H1 (cell line): ENCODE data around the gene PGM1. TPM values are rescaled to one million over a fixed set of nuclear protein-coding genes. Genes with fewer than 3 reads are reported as not detected.

Experiments
- CTCF ChIA-PET: fragments of 300-600 bp; sonication (Branson Sonifier 250); formaldehyde crosslinking; loops from one replicate; lab custom pipeline; 2021; ENCODE audit not compliant: partially characterized antibody; lab: Charles Lee
- POLR2A ChIA-PET: fragments of 300-600 bp; sonication (Branson Sonifier 250); formaldehyde crosslinking; loops from one replicate; lab custom pipeline; 2021; ENCODE audit warnings: inconsistent platforms; ENCODE audit not compliant: partially characterized antibody; lab: Charles Lee
- DNase-seq, 2 experiments: peaks; one replicate each; pipeline versions ENCODE4 v3.0.0 to v3.0.0-alpha.2; 2010 to 2022; ENCODE audit warnings: low spot score in 2 of 2, low read depth in 1 of 2, mixed read lengths in 1 of 2
- FAIRE-seq: peaks from 2 replicates; lab custom pipeline; 2011; peaks lifted over from hg19 to GRCh38; lab: Jason Lieb, UNC
- H2AFZ ChIP-seq: 2 replicates; pipeline ENCODE4 v1.8.1; 2012; ENCODE audit warnings: low read length, inconsistent platforms
- H2AK5ac ChIP-seq: 2 replicates; pipeline ENCODE4 v1.6.1; 2013; ENCODE audit warnings: low read depth, low read length
- H2BK120ac ChIP-seq: replicated peaks from 2 replicates; pipeline ENCODE3; 2013; ENCODE audit warnings: low read depth, low read length, inconsistent platforms
- H2BK12ac ChIP-seq: 2 replicates; pipeline ENCODE4 v1.6.1; 2013; ENCODE audit warnings: low read depth, low read length
- H2BK15ac ChIP-seq: 2 replicates; pipeline ENCODE4 v1.6.1; 2013; ENCODE audit warnings: low read length
- H2BK20ac ChIP-seq: 2 replicates; pipeline ENCODE4 v1.6.1; 2013; ENCODE audit warnings: low read length
- H2BK5ac ChIP-seq: 2 replicates; pipeline ENCODE4 v1.6.1; 2013; ENCODE audit warnings: low read depth, low read length
- H3K14ac ChIP-seq: 2 replicates; pipeline ENCODE4 v1.6.1; 2013; ENCODE audit warnings: inconsistent platforms; ENCODE audit not compliant: insufficient read length
- H3K18ac ChIP-seq: 2 replicates; pipeline ENCODE4 v1.6.1; 2013; ENCODE audit warnings: low read length; ENCODE audit errors: extremely low read depth
- H3K23ac ChIP-seq: 2 replicates; pipeline ENCODE4 v1.6.1; 2013; ENCODE audit warnings: inconsistent platforms; ENCODE audit not compliant: insufficient read length
- H3K23me2 ChIP-seq: 2 replicates; pipeline ENCODE4 v1.6.1; 2013; ENCODE audit warnings: low read depth, low read length
- H3K27ac ChIP-seq: 2 replicates; pipeline ENCODE4 v1.6.1; 2011; ENCODE audit warnings: low read depth, low read length, inconsistent platforms
- H3K27me3 ChIP-seq, 4 experiments: replicated peaks in 1 of 4; 1 replicate in 1 of 4; 2 replicates in 3 of 4; pipeline versions ENCODE4 v1.6.1 to v1.8.1; 2011 to 2013; ENCODE audit warnings: low read length in 3 of 4, mild to moderate bottlenecking in 3 of 4, inconsistent platforms in 2 of 4, mixed read lengths in 2 of 4, moderate library complexity in 1 of 4; ENCODE audit not compliant: control insufficient read depth in 3 of 4, insufficient read depth in 3 of 4; ENCODE audit errors: extremely low read depth in 1 of 4
- H3K36me3 ChIP-seq, 4 experiments: 2 replicates each; pipeline versions ENCODE4 v1.6.1 to v1.8.1; 2011 to 2013; ENCODE audit warnings: mild to moderate bottlenecking in 4 of 4, low read length in 3 of 4, moderate library complexity in 2 of 4, control low read depth in 1 of 4, inconsistent platforms in 1 of 4; ENCODE audit not compliant: insufficient read depth in 4 of 4, control insufficient read depth in 2 of 4
- H3K4ac ChIP-seq: replicated peaks from 2 replicates; pipeline ENCODE3; 2013; ENCODE audit warnings: low read length, low read depth, mixed read lengths, inconsistent platforms; ENCODE audit not compliant: insufficient read length
- H3K4me1 ChIP-seq, 4 experiments: replicated peaks in 1 of 4; 1 replicate in 1 of 4; 2 replicates in 3 of 4; pipeline versions ENCODE4 v1.6.1 to v1.8.1; 2011 to 2013; ENCODE audit warnings: low read length in 3 of 4, inconsistent platforms in 2 of 4, mixed read lengths in 1 of 4; ENCODE audit not compliant: insufficient read depth in 4 of 4, control insufficient read depth in 3 of 4
- H3K4me2 ChIP-seq, 2 experiments: 2 replicates each; pipeline versions ENCODE4 v1.6.1 to v1.8.1; 2011 to 2013; ENCODE audit warnings: low read depth in 2 of 2, low read length in 2 of 2, control low read depth in 1 of 2, inconsistent platforms in 1 of 2, mild to moderate bottlenecking in 1 of 2; ENCODE audit not compliant: insufficient read depth in 1 of 2
- H3K4me3 ChIP-seq, 4 experiments: fragments of 200-600, 300-600 bp in 1 of 4; sonication (generic), shearing (Covaris generic), sonication (Bioruptor Twin) in 1 of 4; 2 replicates each; pipeline versions ENCODE4 v1.5.1 to v1.8.1; 2011 to 2016; ENCODE audit warnings: low read length in 4 of 4, low read depth in 3 of 4, control low read depth in 2 of 4, inconsistent platforms in 2 of 4, mild to moderate bottlenecking in 2 of 4, mixed read lengths in 1 of 4, moderate library complexity in 1 of 4; ENCODE audit not compliant: insufficient read depth in 2 of 4; ENCODE audit errors: extremely low read depth in 1 of 4
- H3K56ac ChIP-seq: replicated peaks from 2 replicates; pipeline ENCODE3; 2013; ENCODE audit warnings: low read depth, mild to moderate bottlenecking, mixed read lengths, low read length, inconsistent platforms; ENCODE audit not compliant: insufficient read length
- H3K79me1 ChIP-seq: 2 replicates; pipeline ENCODE4 v1.6.1; 2013; ENCODE audit warnings: low read depth, low read length, control low read depth
- H3K79me2 ChIP-seq, 2 experiments: 2 replicates each; pipeline versions ENCODE4 v1.6.1 to v1.8.1; 2012 to 2013; ENCODE audit warnings: low read length in 2 of 2, mild to moderate bottlenecking in 2 of 2, inconsistent platforms in 1 of 2; ENCODE audit not compliant: insufficient read depth in 2 of 2, control insufficient read depth in 1 of 2
- H3K9ac ChIP-seq, 4 experiments: replicated peaks in 1 of 4; 1 replicate in 1 of 4; 2 replicates in 3 of 4; pipeline versions ENCODE4 v1.6.1 to v1.8.1; 2011 to 2013; ENCODE audit warnings: low read depth in 3 of 4, low read length in 3 of 4, control low read depth in 2 of 4, mild to moderate bottlenecking in 2 of 4, moderate library complexity in 2 of 4, inconsistent platforms in 1 of 4; ENCODE audit errors: extremely low read depth in 1 of 4
- H3K9me3 ChIP-seq, 2 experiments: 2 replicates each; pipeline versions ENCODE4 v1.6.1 to v1.8.1; 2012 to 2013; ENCODE audit warnings: mild to moderate bottlenecking in 2 of 2, moderate library complexity in 2 of 2, control low read depth in 1 of 2, inconsistent platforms in 1 of 2, low read depth in 1 of 2, low read length in 1 of 2, mixed read lengths in 1 of 2; ENCODE audit not compliant: insufficient read depth in 2 of 2
- H4K20me1 ChIP-seq, 2 experiments: replicated peaks in 1 of 2; 2 replicates each; pipeline versions ENCODE3 to v1.8.1; 2011 to 2013; ENCODE audit warnings: inconsistent platforms in 2 of 2, low read length in 2 of 2, mild to moderate bottlenecking in 1 of 2; ENCODE audit not compliant: insufficient read depth in 2 of 2, control insufficient read depth in 1 of 2
- H4K5ac ChIP-seq: 2 replicates; pipeline ENCODE4 v1.6.1; 2013; ENCODE audit warnings: low read length, low read depth, mixed read lengths, inconsistent platforms; ENCODE audit not compliant: insufficient read length
- H4K8ac ChIP-seq: 2 replicates; pipeline ENCODE4 v1.8.0; 2013; ENCODE audit warnings: mild to moderate bottlenecking, moderate library complexity, low read length, inconsistent platforms; ENCODE audit not compliant: insufficient read depth; ENCODE audit errors: extremely low read depth
- H4K91ac ChIP-seq: replicated peaks from 2 replicates; pipeline ENCODE3; 2013; ENCODE audit warnings: low read length, mixed read lengths, inconsistent platforms; ENCODE audit not compliant: insufficient read length
- GABPA ChIP-seq: IDR thresholded peaks from 2 replicates; pipeline ENCODE4 v1.6.1; 2011; ENCODE audit warnings: mild to moderate bottlenecking, low read length, moderate library complexity, borderline replicate concordance; ENCODE audit not compliant: insufficient read depth
- JUND ChIP-seq: IDR thresholded peaks from 2 replicates; pipeline ENCODE4 v1.6.1; 2011; ENCODE audit warnings: mild to moderate bottlenecking, improper control_type of control experiment, low read length
- RAD21 ChIP-seq, 2 experiments: IDR thresholded peaks in 1 of 2; conservative IDR thresholded peaks in 1 of 2; 2 replicates each; pipeline ENCODE4 v1.6.1; 2011; ENCODE audit warnings: low read depth in 2 of 2, low read length in 2 of 2, improper control_type of control experiment in 1 of 2, inconsistent platforms in 1 of 2, mild to moderate bottlenecking in 1 of 2, moderate library complexity in 1 of 2
- RNF2 ChIP-seq: fragments of 200-900, 300-1000 bp; sonication (generic); IDR thresholded peaks from 2 replicates; pipeline ENCODE4 v1.7.1; 2016; ENCODE audit warnings: borderline replicate concordance, low read depth, mild to moderate bottlenecking, antibody characterized with exemption, low read length; ENCODE audit not compliant: poor library complexity, severe bottlenecking; ENCODE audit errors: missing control alignments
- RXRA ChIP-seq: IDR thresholded peaks from 2 replicates; pipeline ENCODE4 v1.6.1; 2011; ENCODE audit warnings: low read depth, mild to moderate bottlenecking, low read length, moderate library complexity; ENCODE audit not compliant: insufficient read depth
- SIRT6 ChIP-seq: IDR thresholded peaks from one replicate; pipeline ENCODE4 v1.7.1; 2012; ENCODE audit warnings: low read length, inconsistent platforms
- SP1 ChIP-seq: IDR thresholded peaks from 2 replicates; pipeline ENCODE4 v1.6.1; 2011; ENCODE audit warnings: low read depth, low read length
- WGBS, 2 experiments: shearing (Covaris generic) in 1 of 2; methylation state at CpG; one replicate each; pipeline versions ENCODE4 v1.1.6 to v1.1.7; 2013 to 2015; ENCODE audit warnings: low lambda C conversion rate in 2 of 2, mixed read lengths in 2 of 2, inconsistent platforms in 1 of 2, low coverage in 1 of 2, missing lambda C conversion rate in 1 of 2; ENCODE audit not compliant: insufficient replicate concordance in 2 of 2, insufficient coverage in 1 of 2, insufficient read length in 1 of 2; ENCODE audit errors: extremely low coverage in 1 of 2, missing lambda C conversion rate in 1 of 2; 5-methylcytosine and 5-hydroxymethylcytosine counted together
- polyA plus RNA-seq, 7 experiments: library from polyadenylated mRNA; depleted of rRNA in 3 of 7; stranded (reverse) in 5 of 7; unstranded in 2 of 7; fragments of >200 nt in 5 of 7; fragments of 200-250 nt in 2 of 7; gene quantifications; 1 replicate in 5 of 7; 2 replicates in 1 of 7; 4 replicates in 1 of 7; pipeline versions ENCODE4 v1.2.1 to v1.2.3, GENCODE V29; 2011 to 2013; ENCODE audit warnings: missing spikeins in 2 of 7, mixed read lengths in 2 of 7
- total RNA-seq: library from RNA; stranded (reverse); fragmentation: NEBNext Ultra II Directional; extraction: Animal tissue kit (Norgen Biotek cat#: 25700); gene quantifications from 2 replicates; pipeline ENCODE4 v1.2.1, GENCODE V29; 2021
- TF ChIP-seq, protein P1 (sequence below): IDR thresholded peaks from 2 replicates; pipeline ENCODE4 v1.6.1; 2012; ENCODE audit warnings: low read length, inconsistent platforms

The PGM1 gene
- total and polyA plus RNA-seq, 2 of the 8 experiments (the other 6 are each of a cell fraction or from before 2014, with no cell fraction given) = 33.0 to 65.4 TPM

GRCh38 chr1:63674238-63674864 is 81.1 kb downstream of the PGM1 start:
- H2AFZ ChIP-seq = peak overlapping the region; percentile 58; the same call in 1 of the 2 replicates
- peak; percentile 99 for FAIRE-seq
- H2BK20ac ChIP-seq = no peak overlapping the region; the same call in 1 of the 2 replicates
- 0 out of 2 replicates have a peak overlapping the region, but pooled peaks have one; percentile 54 for H2BK5ac ChIP-seq
- no peaks in the 10 kb centered on the region for H3K79me1 ChIP-seq
- H3K4me2 ChIP-seq = no peak overlapping the region
- H4K5ac ChIP-seq = no peak overlapping the region
- no peaks in the 10 kb centered on the region for H4K20me1 ChIP-seq
- H2AK5ac ChIP-seq = no peak overlapping the region
- no peak overlapping the region for H3K4ac ChIP-seq
- no peak overlapping the region for H3K9ac ChIP-seq
- no peak overlapping the region for H3K18ac ChIP-seq
- H4K8ac ChIP-seq = no peak overlapping the region
- H3K27me3 ChIP-seq = 0 out of 7 replicates have a peak, but pooled peaks cover 0 to 2% (median 0%) of the 10 kb centered on the region in 4 experiments
- peak; percentile 54 to 79 for DNase-seq
- no peak overlapping the region for H3K23ac ChIP-seq
- H3K23me2 ChIP-seq = no peaks in the 10 kb centered on the region
- H2BK120ac ChIP-seq = no peak overlapping the region
- peaks cover 0 to 4% of the 10 kb centered on the region in 2 experiments; a peak in 2 of 4 replicates for H3K9me3 ChIP-seq
- H3K79me2 ChIP-seq = no peaks in the 10 kb centered on the region
- H3K56ac ChIP-seq = no peak overlapping the region
- no peak overlapping the region for H2BK12ac ChIP-seq
- no peak overlapping the region for H4K91ac ChIP-seq
- H3K36me3 ChIP-seq = no peaks in the 10 kb centered on the region
- ChIA-PET CTCF (interaction anchor here (0.6 to 5.8 kb wide), 61 partner anchors 8 to 934 kb away, joined by 3 to 55 read pairs (median 4); no protein-coding TSS in a partner anchor), POLR2A (interaction anchor here (0.7 kb wide), 1 partner anchor 573 kb away, joined by 4 read pairs; no protein-coding TSS in a partner anchor)
- 59% methylated on average over 9 of the region's 9 CpGs; no CpG with 5 or more reads in 1 of the 2 experiments for WGBS, 2 experiments
- no peak overlapping the region for H3K4me3 ChIP-seq
- no peak overlapping the region; the same call in 1 of the 2 replicates for H2BK15ac ChIP-seq
- peaks cover 0 to 3% (median 0%) of the 10 kb centered on the region in 4 experiments; a peak in 2 of 7 replicates for H3K4me1 ChIP-seq
- no peak overlapping the region for H3K14ac ChIP-seq
- no peak overlapping the region for H3K27ac ChIP-seq
- TF ChIP-seq JUND = peak; percentile 91
- TF ChIP-seq GABPA = no peak
- TF ChIP-seq RAD21 (IDR thresholded peaks at IDR 0.05 in 1 of 2, conservative IDR thresholded peaks at IDR 0.05 in 1 of 2; ENCODE audit: low read depth in 2 of 2, low read length in 2 of 2) = peak; percentile 97 to 98
- TF ChIP-seq SIRT6 = no peak
- TF ChIP-seq SP1 = 0 out of 2 replicates have a peak, but pooled peaks have one; percentile 28
- TF ChIP-seq, protein P1, sequence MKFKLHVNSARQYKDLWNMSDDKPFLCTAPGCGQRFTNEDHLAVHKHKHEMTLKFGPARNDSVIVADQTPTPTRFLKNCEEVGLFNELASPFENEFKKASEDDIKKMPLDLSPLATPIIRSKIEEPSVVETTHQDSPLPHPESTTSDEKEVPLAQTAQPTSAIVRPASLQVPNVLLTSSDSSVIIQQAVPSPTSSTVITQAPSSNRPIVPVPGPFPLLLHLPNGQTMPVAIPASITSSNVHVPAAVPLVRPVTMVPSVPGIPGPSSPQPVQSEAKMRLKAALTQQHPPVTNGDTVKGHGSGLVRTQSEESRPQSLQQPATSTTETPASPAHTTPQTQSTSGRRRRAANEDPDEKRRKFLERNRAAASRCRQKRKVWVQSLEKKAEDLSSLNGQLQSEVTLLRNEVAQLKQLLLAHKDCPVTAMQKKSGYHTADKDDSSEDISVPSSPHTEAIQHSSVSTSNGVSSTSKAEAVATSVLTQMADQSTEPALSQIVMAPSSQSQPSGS = no peak
- TF ChIP-seq RXRA = no peak
- no peak for TF ChIP-seq RNF2
